ENCODE data around the gene ANO2. TPM values are rescaled to one million over a fixed set of nuclear protein-coding genes. Genes with fewer than 3 reads are reported as not detected.

The ANO2 gene
- total RNA-seq, 2 donors from 2014 or later: 2.8 to 9.3 TPM

- H3K36me3 ChIP-seq: no peaks in the 10 kb centered on the region
- H3K27me3 ChIP-seq: no peaks in the 10 kb centered on the region
- no peak overlapping the region for H3K4me3 ChIP-seq
- no peaks in the 10 kb centered on the region for H3K9me3 ChIP-seq
- no peak for TF ChIP-seq CTCF (IDR thresholded peaks at IDR 0.05)
- peaks cover 0 to 18% of the 10 kb centered on the region in 2 donors for H3K4me1 ChIP-seq
- H3K27ac ChIP-seq: peak overlapping the region in 1 of 2 donors; percentile 45
- peak; percentile 77 for DNase-seq (ENCODE audit: low spot score)
Measured at GRCh38 chr12:5768581-5769196, 176.4 kb downstream of the ANO2 start.

DNA sequence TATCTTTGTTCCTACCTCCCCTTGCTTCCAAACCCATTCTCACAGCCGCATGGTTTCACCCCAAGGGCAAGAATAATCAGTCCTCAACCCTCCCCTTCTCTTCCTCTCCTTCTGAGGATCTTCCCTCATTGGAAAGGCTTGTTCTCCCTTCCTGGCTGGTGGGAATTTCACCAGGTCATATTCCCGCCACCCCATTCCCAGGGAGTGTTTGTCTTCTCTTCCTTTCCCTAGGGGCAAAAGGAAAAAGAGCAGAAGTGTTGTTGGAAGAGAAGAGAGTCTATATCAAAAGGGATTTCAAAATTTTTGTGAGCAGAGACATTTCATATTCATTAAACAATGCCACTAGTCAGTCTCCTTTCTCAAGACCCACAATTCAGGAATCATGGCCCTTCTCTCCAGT lies 176.9 kb downstream of the ANO2 start:
- H3K4me3 ChIP-seq: no peak overlapping the region
- no peaks in the 10 kb centered on the region for H3K27me3 ChIP-seq
- H3K9me3 ChIP-seq: no peaks in the 10 kb centered on the region
- H3K27ac ChIP-seq: peak overlapping the region in 1 of 2 donors; percentile 45
- H3K4me1 ChIP-seq: peaks cover 0 to 18% of the 10 kb centered on the region in 2 donors
- no peak for DNase-seq (ENCODE audit: low spot score)
- TF ChIP-seq CTCF (IDR thresholded peaks at IDR 0.05): no peak
- no peaks in the 10 kb centered on the region for H3K36me3 ChIP-seq

GRCh38 chr12:5758347-5758746 lies 186.7 kb downstream of the ANO2 start:
- H3K27me3 ChIP-seq: no peaks in the 10 kb centered on the region
- TF ChIP-seq CTCF (IDR thresholded peaks at IDR 0.05): no peak
- no peaks in the 10 kb centered on the region for H3K4me1 ChIP-seq
- H3K27ac ChIP-seq: no peak overlapping the region
- peaks cover 0 to 10% of the 10 kb centered on the region in 2 donors for H3K9me3 ChIP-seq
- DNase-seq (ENCODE audit: low spot score): no peak
- H3K4me3 ChIP-seq: no peak overlapping the region
- no peaks in the 10 kb centered on the region for H3K36me3 ChIP-seq

DNA sequence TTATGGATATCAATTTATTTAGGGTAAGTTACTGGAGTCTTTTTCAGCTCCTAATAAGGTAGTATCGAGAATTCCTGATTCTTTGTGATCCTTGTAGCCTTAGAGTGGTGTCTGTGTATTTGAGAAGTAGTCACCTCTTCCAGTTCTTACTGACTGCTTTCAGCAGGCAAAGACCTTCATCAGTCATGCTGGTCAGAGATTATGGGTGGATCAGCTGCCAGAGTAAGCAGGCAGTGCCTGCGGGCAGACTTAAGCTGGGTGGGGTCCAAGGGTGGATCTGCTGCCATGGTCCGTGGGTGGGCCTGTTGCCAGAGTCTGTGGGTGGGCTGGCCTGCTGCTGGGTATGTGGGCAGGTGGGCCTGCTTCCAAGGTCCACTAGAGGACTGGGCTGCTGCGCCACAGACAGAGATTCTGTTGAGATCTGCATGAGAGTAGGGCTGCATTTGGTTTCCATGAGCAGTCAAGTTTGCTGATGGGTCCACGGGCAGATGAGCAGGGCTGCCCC lies 188.7 kb downstream of the ANO2 start:
- DNase-seq (ENCODE audit: low spot score): no peak
- Histone ChIP-seq H3K4me1 (no peaks in the 10 kb centered on the region), H3K4me3 (no peak overlapping the region), H3K36me3 (no peaks in the 10 kb centered on the region), H3K27ac (no peak overlapping the region), H3K27me3 (no peaks in the 10 kb centered on the region), H3K9me3 (peaks cover 0 to 10% of the 10 kb centered on the region in 2 donors)
- TF ChIP-seq CTCF (IDR thresholded peaks at IDR 0.05): no peak

- peaks cover 3 to 12% of the 10 kb centered on the region in 2 donors for H3K4me1 ChIP-seq
- H3K36me3 ChIP-seq: no peaks in the 10 kb centered on the region
- no peak for DNase-seq (ENCODE audit: low spot score)
- H3K9me3 ChIP-seq: no peaks in the 10 kb centered on the region
- no peaks in the 10 kb centered on the region for H3K27me3 ChIP-seq
- no peak overlapping the region for H3K27ac ChIP-seq
- H3K4me3 ChIP-seq: no peak overlapping the region
- TF ChIP-seq CTCF (IDR thresholded peaks at IDR 0.05): no peak
Measured at GRCh38 chr12:5748027-5748426, 197.0 kb downstream of the ANO2 start.

DNA sequence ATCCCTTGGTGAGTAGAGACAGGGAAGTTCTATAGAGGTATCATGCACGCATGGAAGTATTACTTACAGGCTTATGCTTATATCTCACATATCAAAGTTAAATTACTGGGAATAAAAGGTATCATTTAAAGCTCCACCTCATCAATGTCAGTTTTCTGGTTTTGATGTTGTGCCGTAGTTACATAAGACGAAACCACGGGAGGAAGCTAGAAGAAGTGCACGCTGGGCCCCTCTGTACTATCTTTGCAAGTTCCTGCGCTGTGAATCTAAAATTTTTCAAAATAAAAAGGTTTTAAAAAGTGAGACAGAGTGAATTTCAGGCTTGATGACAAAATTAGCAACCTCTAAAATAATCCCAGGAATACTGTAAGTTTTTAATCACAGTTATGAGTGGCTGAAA lies 198.1 kb downstream of the ANO2 start:
- no peak overlapping the region for H3K27ac ChIP-seq
- peaks cover 3 to 12% of the 10 kb centered on the region in 2 donors for H3K4me1 ChIP-seq
- H3K36me3 ChIP-seq: no peaks in the 10 kb centered on the region
- H3K4me3 ChIP-seq: no peak overlapping the region
- no peak for TF ChIP-seq CTCF (IDR thresholded peaks at IDR 0.05)
- no peak for DNase-seq (ENCODE audit: low spot score)
- no peaks in the 10 kb centered on the region for H3K9me3 ChIP-seq
- no peaks in the 10 kb centered on the region for H3K27me3 ChIP-seq

Measured in right atrium auricular region (tissue), 2 donors.